Esophagus (tissue), 2 donors: ENCODE measurements around the gene MYPN. TPM values are rescaled to one million over a fixed set of nuclear protein-coding genes. Genes with fewer than 3 reads are reported as not detected.
"Not testable (repeated sequence)": the region's sequence is repeated elsewhere in the genome, so short reads cannot be mapped to it uniquely, and the experiment has no call there.

Source experiments
- H3K27ac ChIP-seq, 2 donors: one replicate each; pipeline ENCODE4 v1.5.1; 2013; ENCODE audit warnings: low read depth in 2 of 2, mild to moderate bottlenecking in 2 of 2, inconsistent platforms in 1 of 2, low read length in 1 of 2, moderate library complexity in 1 of 2
- H3K27me3 ChIP-seq, 2 donors: one replicate each; pipeline ENCODE4 v1.6.1; 2013; ENCODE audit warnings: low read length in 2 of 2, control low read depth in 1 of 2, mild to moderate bottlenecking in 1 of 2; ENCODE audit not compliant: insufficient read depth in 2 of 2, control insufficient read depth in 1 of 2
- H3K36me3 ChIP-seq, 2 donors: one replicate each; pipeline ENCODE4 v1.6.1; 2013; ENCODE audit warnings: low read length in 1 of 2; ENCODE audit not compliant: control insufficient read depth in 2 of 2, insufficient read depth in 2 of 2
- H3K4me1 ChIP-seq, 2 donors: one replicate each; pipeline ENCODE4 v1.6.1; 2013; ENCODE audit warnings: low read length in 1 of 2; ENCODE audit not compliant: control insufficient read depth in 2 of 2, insufficient read depth in 2 of 2
- H3K4me3 ChIP-seq, 2 donors: one replicate each; pipeline ENCODE4 v1.5.1; 2013; ENCODE audit warnings: low read length in 2 of 2, mild to moderate bottlenecking in 2 of 2, low read depth in 1 of 2, moderate library complexity in 1 of 2
- H3K9me3 ChIP-seq, 2 donors: one replicate each; pipeline ENCODE4 v1.6.1; 2013; ENCODE audit warnings: mild to moderate bottlenecking in 2 of 2, low read depth in 1 of 2, low read length in 1 of 2, moderate library complexity in 1 of 2; ENCODE audit not compliant: control insufficient read depth in 2 of 2, insufficient read depth in 1 of 2
- WGBS, 2 donors: extraction: QIAGEN DNeasy Blood & Tissue Kit; methylation state at CpG; one replicate each; pipeline ENCODE4 v1.1.7; 2013; 5-methylcytosine and 5-hydroxymethylcytosine counted together
- polyA plus RNA-seq, 2 donors: library from polyadenylated mRNA; stranded (reverse); fragments of 200-250 nt; gene quantifications; one replicate each; pipeline ENCODE4 v1.2.3, GENCODE V29; 2013
- donor health status: healthy with polysubstance abuse.
- donor health status: Bipolar disorder and iron deficiency.

Gene MYPN
- polyA plus RNA-seq, 2 donors: 0.01 TPM; not detected in 1

DNA sequence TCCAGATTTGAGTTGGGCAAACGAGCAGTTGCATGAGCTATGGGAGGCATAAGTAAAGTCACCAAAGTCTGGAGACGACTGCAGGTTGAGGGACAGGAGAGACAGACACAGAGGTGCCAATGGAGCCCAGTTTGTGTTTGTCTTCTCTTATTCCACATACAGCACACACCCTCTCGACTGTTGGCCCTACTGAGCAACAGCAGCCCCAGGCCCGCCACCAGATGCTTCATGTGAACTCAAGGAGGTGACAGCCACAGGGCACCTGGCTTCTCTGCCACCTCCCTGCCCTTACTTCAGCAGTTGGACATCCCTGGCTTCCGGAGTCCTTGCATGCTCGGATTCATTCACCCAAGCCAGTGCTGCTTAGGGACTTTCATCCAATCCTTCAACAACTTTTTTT, 129.1 kb downstream of the MYPN start:
- Histone ChIP-seq H3K36me3 (no peaks in the 10 kb centered on the region), H3K27ac (no peak overlapping the region), H3K9me3 (peaks cover 0 to 2% of the 10 kb centered on the region in 2 donors), H3K4me1 (peaks cover 0 to 2% of the 10 kb centered on the region in 2 donors), H3K27me3 (no peaks in the 10 kb centered on the region), H3K4me3 (no peak overlapping the region)
- 89 to 90% methylated on average over 6 of the region's 6 CpGs for WGBS, 2 donors

GRCh38 chr10:68239069-68239468, 129.8 kb downstream of the MYPN start:
- Histone ChIP-seq H3K4me3 (no peak overlapping the region), H3K4me1 (peaks cover 0 to 2% of the 10 kb centered on the region in 2 donors), H3K27me3 (no peaks in the 10 kb centered on the region), H3K27ac (no peak overlapping the region), H3K36me3 (no peaks in the 10 kb centered on the region), H3K9me3 (peaks cover 0 to 2% of the 10 kb centered on the region in 2 donors)
- WGBS, 2 donors: 92 to 94% methylated on average over 5 of the region's 5 CpGs

DNA sequence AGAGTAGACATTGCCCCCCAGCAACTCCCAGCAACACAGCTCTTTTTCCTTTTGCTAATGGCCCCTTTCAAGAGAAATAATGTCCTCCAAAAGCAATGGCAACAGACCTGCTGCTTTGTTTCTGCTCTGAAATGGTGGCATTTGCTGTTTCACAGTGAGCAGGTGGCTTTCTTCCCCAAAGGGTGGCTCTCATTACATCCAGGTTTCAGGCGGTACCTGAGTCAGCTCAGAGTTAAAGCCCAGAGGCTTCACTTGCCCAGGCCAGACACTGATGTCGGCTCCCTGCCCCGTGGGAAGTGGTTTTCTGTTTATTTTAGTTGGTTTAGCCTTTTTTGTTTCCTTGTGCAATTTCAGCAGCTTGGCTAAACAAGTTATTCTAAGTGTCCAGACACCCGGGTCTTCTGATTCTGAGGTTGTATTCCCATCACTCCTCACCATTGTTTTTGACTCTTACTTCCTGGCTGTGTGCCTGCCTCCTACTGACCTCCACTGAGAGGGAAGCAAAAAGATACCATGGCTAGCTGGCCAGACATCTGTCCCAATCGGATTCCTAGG, 130.4 kb downstream of the MYPN start:
- Histone ChIP-seq H3K4me1 (peaks cover 0 to 2% of the 10 kb centered on the region in 2 donors), H3K9me3 (peaks cover 0 to 2% of the 10 kb centered on the region in 2 donors), H3K27me3 (no peaks in the 10 kb centered on the region), H3K36me3 (no peaks in the 10 kb centered on the region), H3K27ac (no peak overlapping the region), H3K4me3 (no peak overlapping the region)
- WGBS, 2 donors: 42 to 63% methylated on average over 5 of the region's 5 CpGs

DNA sequence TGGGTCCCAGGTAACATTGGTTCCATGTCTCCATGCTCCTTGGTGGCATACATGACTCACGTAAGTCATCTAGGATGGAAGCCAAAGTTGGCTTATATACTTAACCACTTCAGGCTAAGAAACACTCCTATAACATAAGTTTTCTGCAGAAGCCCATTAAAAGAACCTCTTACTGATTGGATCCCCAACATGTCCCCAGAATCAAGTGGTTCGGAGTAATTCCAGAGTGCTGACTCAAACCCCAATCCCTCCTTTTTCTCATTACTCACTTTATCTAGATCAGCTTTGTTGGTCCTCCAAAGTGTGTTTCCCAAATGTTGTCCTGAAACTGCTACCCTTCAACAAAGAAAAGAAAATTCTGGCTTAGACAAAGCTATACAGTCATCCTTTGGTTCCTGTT, 132.8 kb downstream of the MYPN start:
- H3K4me3 ChIP-seq: no peak overlapping the region
- H3K9me3 ChIP-seq: peaks cover 0 to 2% of the 10 kb centered on the region in 2 donors
- no peaks in the 10 kb centered on the region for H3K27me3 ChIP-seq
- no peak overlapping the region for H3K27ac ChIP-seq
- peaks cover 0 to 2% of the 10 kb centered on the region in 2 donors for H3K4me1 ChIP-seq
- 77% methylated on average over 2 of the region's 2 CpGs for WGBS, 2 donors
- H3K36me3 ChIP-seq: no peaks in the 10 kb centered on the region

DNA sequence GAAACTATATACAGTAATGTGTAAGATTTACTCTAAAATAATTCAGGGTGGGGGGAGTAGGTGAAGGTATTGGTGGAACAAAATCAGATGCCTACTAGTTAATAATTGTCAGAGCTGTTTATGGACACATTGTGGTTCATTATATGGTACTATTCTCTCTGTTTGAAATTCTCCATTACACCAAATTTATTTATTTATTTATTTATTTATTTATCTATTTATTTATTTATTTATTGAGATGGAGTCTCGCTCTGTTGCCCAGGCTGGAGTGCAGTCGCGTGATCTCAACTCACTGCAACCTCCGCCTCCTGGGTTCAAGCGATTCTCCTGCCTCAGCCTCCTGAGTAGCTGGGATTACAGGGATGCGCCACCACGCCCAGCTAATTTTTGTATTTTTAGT, 137.1 kb downstream of the MYPN start:
- H3K27me3 ChIP-seq, H3K27ac ChIP-seq, H3K4me1 ChIP-seq, H3K9me3 ChIP-seq, H3K36me3 ChIP-seq, H3K4me3 ChIP-seq: not testable (repeated sequence)
- 90 to 96% methylated on average over 7 of the region's 7 CpGs for WGBS, 2 donors

DNA sequence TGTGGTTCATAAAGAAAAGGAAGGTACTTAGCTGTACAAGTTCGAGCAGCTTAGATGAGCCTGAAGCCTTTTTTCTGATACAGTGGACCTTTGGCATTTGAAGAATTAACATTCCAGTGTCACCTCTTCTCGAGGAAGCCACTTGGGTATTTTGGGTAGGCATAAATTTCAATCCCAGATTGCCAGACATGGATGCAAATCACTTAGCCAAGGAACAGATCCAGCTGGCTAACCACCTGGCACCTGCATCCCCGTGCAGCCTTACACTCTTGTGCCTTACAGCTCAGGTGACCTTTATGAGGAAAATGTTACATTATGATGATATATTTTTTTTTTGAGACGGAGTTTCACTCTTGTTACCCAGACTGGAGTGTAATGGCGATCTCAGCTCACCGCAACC, 138.6 kb downstream of the MYPN start:
- WGBS, 2 donors: 64 to 69% methylated on average over 6 of the region's 6 CpGs
- Histone ChIP-seq H3K27ac (no peak overlapping the region), H3K27me3 (no peaks in the 10 kb centered on the region), H3K9me3 (no peaks in the 10 kb centered on the region), H3K4me3 (no peak overlapping the region), H3K4me1 (no peaks in the 10 kb centered on the region), H3K36me3 (no peaks in the 10 kb centered on the region)

DNA sequence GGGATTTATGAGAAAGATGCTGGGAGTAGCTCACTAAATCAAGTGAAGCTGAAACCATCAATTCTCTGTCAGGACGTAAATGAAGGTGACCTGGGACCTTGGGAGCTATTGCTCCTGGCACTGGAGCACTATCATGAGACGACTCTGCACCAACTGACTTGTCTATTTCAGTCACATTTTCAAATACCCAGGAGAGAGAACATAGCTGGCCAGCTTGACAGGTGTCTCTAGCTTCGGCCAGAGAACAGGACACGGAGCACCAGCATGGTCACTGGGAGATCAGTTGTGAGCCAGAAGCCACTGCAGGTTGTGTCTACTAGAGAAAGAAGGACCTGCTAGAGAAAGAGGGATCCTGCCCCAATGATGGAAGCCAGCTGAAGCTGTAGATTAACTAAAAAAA, 140.0 kb downstream of the MYPN start:
- no peak overlapping the region for H3K27ac ChIP-seq

DNA sequence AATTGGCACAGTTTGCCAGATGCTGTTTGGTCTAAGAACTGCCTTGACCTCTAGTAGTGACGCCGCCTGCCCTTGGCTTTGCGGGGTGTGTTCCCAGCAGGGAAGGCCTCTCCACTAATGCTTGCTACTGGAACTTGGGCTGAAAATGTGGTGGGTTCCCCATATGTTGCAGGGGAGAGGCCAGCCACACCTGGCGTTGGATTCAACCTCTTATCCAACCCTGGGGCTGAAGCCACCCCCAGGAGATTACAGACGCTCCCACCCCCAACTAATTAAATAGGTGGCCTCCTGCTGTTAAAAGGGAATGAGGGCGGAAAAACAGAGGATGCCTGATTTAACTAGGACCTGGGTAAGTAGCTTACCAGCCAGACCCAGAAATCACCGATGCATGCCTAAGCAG, 141.9 kb downstream of the MYPN start:
- Histone ChIP-seq H3K4me3 (no peak overlapping the region), H3K36me3 (no peaks in the 10 kb centered on the region), H3K27ac (no peak overlapping the region), H3K9me3 (no peaks in the 10 kb centered on the region), H3K4me1 (no peaks in the 10 kb centered on the region), H3K27me3 (no peaks in the 10 kb centered on the region)
- 84 to 87% methylated on average over 7 of the region's 7 CpGs for WGBS, 2 donors

More for the DNA sequence above, 140.0 kb downstream of the MYPN start:
- H3K4me3 ChIP-seq: no peak overlapping the region
- H3K9me3 ChIP-seq: no peaks in the 10 kb centered on the region
- no peaks in the 10 kb centered on the region for H3K36me3 ChIP-seq
- no peaks in the 10 kb centered on the region for H3K4me1 ChIP-seq
- WGBS, 2 donors: 92 to 95% methylated on average over 4 of the region's 4 CpGs
- H3K27me3 ChIP-seq: no peaks in the 10 kb centered on the region

DNA sequence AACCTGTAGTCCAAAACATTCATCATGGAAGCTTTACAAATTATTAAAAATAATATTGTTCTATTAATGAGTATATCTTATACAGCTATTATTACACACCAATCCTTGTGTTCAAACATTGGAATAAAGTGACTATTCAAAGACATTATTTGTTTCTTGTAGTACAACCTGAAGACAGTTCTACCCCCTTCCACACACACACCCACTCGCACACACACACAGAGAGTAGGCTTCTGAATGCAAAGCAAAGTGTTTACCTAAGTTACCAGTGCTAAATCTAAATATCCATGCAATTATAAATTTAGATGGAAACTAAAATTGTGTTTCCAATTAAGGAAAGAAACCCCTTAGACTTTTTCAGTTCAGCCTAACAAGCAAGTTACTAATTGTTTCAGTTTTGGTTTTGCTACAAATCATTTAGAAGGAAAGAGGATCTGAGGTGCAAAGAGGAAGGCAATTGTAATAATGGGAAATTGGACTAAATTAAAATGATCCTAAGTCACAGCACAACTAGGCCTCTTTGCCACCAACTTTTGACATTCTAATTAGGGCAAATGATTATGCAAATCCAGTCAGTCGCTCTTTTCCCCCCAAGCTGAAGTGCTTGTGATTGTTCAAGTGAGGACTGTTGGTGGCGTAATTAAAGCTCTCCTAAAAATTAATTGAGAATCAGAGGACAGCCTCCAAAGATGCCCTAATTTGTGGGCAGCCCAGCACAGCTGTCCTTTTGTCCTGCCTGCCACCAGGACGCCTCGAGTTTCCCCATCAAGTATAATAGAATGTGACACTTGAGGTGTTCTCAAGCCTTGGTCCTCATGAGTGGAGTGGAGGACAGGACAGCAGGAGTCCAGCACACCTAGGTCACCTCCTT, 142.6 kb downstream of the MYPN start:
- Histone ChIP-seq H3K4me1 (no peaks in the 10 kb centered on the region), H3K36me3 (no peaks in the 10 kb centered on the region), H3K27ac (no peak overlapping the region), H3K4me3 (no peak overlapping the region), H3K9me3 (no peaks in the 10 kb centered on the region), H3K27me3 (no peaks in the 10 kb centered on the region)
- WGBS, 2 donors: 84 to 89% methylated on average over 5 of the region's 5 CpGs

DNA sequence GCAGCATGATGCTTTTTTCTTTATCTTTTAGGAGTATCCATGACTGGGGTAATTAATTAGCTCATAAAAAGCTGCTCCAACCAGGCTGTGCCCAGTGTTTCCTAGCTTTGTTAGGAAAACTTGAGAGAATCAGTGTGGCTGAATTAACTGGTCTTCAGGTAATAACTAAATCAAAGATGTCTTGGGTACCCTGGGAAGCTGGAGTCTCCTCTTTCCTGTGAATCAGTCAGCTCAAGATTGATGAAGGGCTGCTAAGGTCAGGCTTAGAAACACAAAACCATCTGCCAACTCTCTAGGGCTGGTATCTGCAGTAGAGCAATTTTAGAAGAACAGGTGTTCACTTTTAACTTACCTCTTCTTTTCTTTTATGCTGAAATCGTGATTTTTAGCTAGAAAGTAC, 144.1 kb downstream of the MYPN start:
- no peaks in the 10 kb centered on the region for H3K9me3 ChIP-seq
- no peaks in the 10 kb centered on the region for H3K4me1 ChIP-seq
- no peaks in the 10 kb centered on the region for H3K27me3 ChIP-seq
- no peak overlapping the region for H3K27ac ChIP-seq
- H3K36me3 ChIP-seq: no peaks in the 10 kb centered on the region
- no peak overlapping the region for H3K4me3 ChIP-seq
- 48 to 49% methylated on average over 1 of the region's 1 CpG for WGBS, 2 donors
